Fibroblast of the aortic adventitia (primary cell): Measurements from ENCODE around the gene SH3GL3. TPM values are rescaled to one million over a fixed set of nuclear protein-coding genes. Genes with fewer than 3 reads are reported as not detected.

Experiments
- DNase-seq: peaks from one replicate; pipeline ENCODE4 v3.0.0-alpha.2; 2010; ENCODE audit warnings: low read depth
- H3K4me3 ChIP-seq: 2 replicates; pipeline ENCODE4 v1.5.1; 2011; ENCODE audit warnings: low read depth, mild to moderate bottlenecking, control low read depth, low read length, moderate library complexity
- CTCF ChIP-seq: IDR thresholded peaks from 2 replicates; pipeline ENCODE4 v1.5.1; 2011; ENCODE audit warnings: mild to moderate bottlenecking, low read length, control low read depth, inconsistent platforms; ENCODE audit not compliant: insufficient read depth
- total RNA-seq: library from RNA; depleted of rRNA; stranded (reverse); fragments of >200 nt; gene quantifications from 2 replicates; pipeline ENCODE4 v1.2.3, GENCODE V29; 2012; ENCODE audit warnings: low replicate concordance

The SH3GL3 gene
- total RNA-seq, 1 donor, result 0.09 TPM

GRCh38 chr15:83658430-83659416 lies 211.6 kb downstream of the SH3GL3 start:
- H3K4me3 ChIP-seq, result no peak overlapping the region
- TF ChIP-seq CTCF, result no peak
- no peak for DNase-seq

DNA sequence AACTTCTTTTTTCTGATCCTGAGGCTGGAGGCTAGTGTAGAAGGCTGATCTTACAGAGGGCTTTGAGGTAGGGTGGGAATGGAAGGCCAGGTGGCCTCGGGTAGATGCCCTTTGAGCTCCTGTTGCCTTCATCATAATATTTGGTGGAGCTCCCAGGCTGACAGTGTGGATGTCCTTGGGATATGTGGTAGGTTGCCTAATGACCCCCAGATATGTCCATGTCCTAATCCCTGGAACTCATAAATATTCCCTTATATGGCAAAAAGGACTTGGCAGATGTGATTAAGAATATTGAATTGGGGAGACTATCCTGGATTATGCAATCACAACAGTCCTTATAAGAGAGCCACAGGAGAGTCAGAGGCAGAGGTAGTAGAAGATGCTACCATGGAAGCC lies 212.3 kb downstream of the SH3GL3 start:
- TF ChIP-seq CTCF, result no peak
- DNase-seq, result no peak
- H3K4me3 ChIP-seq, result no peak overlapping the region

DNA sequence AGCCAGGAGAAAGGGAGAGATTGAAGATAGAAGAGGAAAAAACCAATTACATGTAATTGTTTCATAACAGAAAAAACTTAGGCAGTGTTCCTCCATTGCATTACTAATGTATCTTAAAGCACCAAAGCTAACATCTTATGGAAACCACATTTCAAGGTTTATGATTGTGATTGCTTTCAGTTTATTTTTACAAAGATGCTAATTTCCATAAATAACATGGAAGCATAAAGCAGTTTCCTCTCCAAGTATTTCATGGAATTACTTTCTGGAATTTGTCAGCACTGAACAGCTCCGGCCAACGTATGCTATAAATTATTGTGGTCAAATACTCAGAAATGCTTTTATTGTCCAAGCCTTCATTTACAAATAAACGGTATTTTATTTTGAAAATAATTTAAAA lies 218.3 kb downstream of the SH3GL3 start:
- no peak for DNase-seq
- H3K4me3 ChIP-seq, result no peak overlapping the region

More for the DNA sequence above, 218.3 kb downstream of the SH3GL3 start:
- no peak for TF ChIP-seq CTCF

Other genes with a start within 250 kb of the SH3GL3 start
- 52.0 and 167 TPM in 2 replicates for gene HDGFL3, start 239.5 kb upstream of the SH3GL3 start, total RNA-seq
- 0.27 and 3.8 TPM in 2 replicates for gene BNC1, start 162.7 kb upstream of the SH3GL3 start, total RNA-seq
- 1.4 and 2.0 TPM in 2 replicates for gene ADAMTSL3, start 206.8 kb downstream of the SH3GL3 start, total RNA-seq